GM20000 (cell line): ENCODE measurements around the gene GRAMD1A.

Experiments used
- DNase-seq: peaks from one replicate; pipeline ENCODE4 v3.0.0; 2012; ENCODE audit warnings: low spot score
- CTCF ChIP-seq: IDR thresholded peaks from 2 replicates; pipeline ENCODE4 v1.5.1; 2012; ENCODE audit warnings: mild to moderate bottlenecking, control low read depth; ENCODE audit errors: extremely low read depth, missing control alignments

Gene GRAMD1A

GRCh38 chr19:35041548-35042055, 41.5 kb downstream of the GRAMD1A start, which contains the start of gene HPN:
Gene HPN (plus strand): TSS chr19:35041721. CDS start chr19:35042507, 786 bp downstream.
- DNase-seq, result no peak
- no peak for TF ChIP-seq CTCF

DNA sequence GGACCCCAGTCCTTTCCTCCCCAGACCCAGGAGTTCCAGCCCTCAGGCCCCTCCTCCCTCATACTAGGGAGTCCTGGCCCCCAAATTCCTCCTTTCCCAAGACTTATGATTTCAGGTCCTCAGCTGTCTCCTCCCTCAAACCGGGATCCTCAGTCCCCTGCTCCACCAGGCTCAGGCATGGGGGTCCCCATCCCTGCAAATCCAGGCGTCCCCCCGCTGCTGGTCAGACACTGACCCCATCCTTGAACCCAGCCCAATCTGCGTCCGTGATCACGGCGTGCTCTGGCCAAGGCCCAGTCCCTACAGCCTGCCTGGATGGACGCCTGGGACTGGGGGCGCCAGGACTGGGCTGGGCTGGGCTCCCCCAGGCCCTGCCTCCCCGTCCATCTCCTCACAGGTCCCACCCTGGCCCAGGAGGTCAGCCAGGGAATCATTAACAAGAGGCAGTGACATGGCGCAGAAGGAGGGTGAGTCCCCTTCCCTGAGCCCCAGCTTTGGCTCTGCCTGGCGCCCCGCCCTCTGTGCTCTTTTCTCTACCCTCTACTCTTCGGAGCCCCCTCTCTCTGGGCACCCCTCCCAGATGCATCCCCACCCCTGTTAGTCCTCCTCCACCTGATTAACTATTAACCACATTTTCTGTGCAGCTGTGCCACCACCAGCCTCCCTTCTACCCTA, 42.1 kb downstream of the GRAMD1A start:
- TF ChIP-seq CTCF, result no peak
- DNase-seq, result no peak

DNA sequence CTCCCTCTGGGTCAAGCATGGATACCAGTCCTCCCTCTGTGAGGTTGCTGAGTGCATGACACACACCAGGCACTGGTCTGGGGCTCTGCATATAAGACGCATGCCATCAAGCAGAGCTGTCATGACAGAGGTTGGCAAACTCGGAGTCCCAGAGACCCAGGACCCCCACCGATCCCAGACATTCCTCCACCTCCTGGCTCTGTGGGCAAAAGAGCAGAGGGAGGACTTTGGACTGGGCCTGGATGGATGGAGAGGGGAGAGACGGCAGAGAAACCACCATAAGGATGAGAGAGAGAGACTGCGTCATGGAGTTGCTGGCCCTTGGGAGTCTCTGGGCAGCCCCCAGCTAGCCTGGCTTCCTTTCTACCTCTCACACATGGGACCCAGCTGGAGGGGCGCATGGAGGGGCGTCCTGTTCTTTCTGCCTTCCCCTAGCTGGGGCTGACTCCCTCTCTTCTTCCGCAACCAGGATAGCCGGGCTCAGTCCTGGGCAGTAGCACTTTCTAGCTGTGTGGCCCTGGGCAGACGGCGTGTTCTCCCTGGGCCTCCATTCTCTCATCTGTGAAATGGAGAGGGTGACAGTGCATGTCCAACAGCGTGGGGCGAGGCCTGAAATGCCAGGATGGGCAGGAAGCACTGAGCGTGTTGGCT, 43.0 kb downstream of the GRAMD1A start:
- TF ChIP-seq CTCF, result no peak
- DNase-seq, result no peak

DNA sequence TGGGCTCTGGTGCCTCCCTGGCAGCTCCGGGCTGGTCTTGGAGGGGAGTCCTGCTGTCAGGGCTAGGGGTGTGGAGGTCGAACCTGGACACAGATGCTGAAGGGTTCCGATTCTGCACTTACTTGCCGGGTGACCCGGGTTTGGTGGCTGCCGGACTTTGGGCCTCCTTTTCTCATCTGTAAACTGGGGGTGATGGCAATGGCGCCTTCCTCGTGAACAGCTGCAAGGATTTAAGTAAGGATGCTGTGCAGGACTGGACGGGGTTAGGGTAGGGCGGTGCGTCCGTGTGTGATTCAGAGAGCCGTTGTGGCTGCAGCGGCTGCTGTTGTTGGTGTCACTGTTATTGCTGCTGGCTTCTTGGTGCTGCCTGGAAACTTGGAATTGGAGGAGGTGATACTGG, 43.8 kb downstream of the GRAMD1A start:
- TF ChIP-seq CTCF, result no peak
- DNase-seq, result no peak

GRCh38 chr19:35044317-35045117, 44.4 kb downstream of the GRAMD1A start:
- peak; percentile 82 for DNase-seq

GRCh38 chr19:35045667-35046300, 45.7 kb downstream of the GRAMD1A start:
- peak; percentile 84 for DNase-seq
- peak; percentile 26 for TF ChIP-seq CTCF

More at GRCh38 chr19:35044317-35045117, 44.4 kb downstream of the GRAMD1A start:
- TF ChIP-seq CTCF, result peak; percentile 78
